ENCODE results near the gene SLC35F3. TPM values are rescaled to one million over a fixed set of nuclear protein-coding genes. Genes with fewer than 3 reads are reported as not detected.

SLC35F3 gene
- total and polyA plus RNA-seq, 2 donors from 2014 or later, result 0.41 to 0.66 TPM

- no peak overlapping the region for H3K27ac ChIP-seq (ENCODE audit: low read depth in 2 of 2, low read length in 2 of 2)
- no peaks in the 10 kb centered on the region for H3K4me1 ChIP-seq (ENCODE audit: control insufficient read depth in 2 of 3, insufficient read depth in 2 of 3, low read depth in 1 of 3, low read length in 3 of 3)
- H3K27me3 ChIP-seq (ENCODE audit: control insufficient read depth, insufficient read depth, low read length), result no peaks in the 10 kb centered on the region
- intact Hi-C loops (cut with DNase I), result no loop called here
- FAIRE-seq (no peak), DNase-seq (no peak)
- no peak overlapping the region for H3K9ac ChIP-seq (ENCODE audit: low read length in 3 of 3)
- no peaks in the 10 kb centered on the region for H3K36me3 ChIP-seq (ENCODE audit: control insufficient read depth in 2 of 3, insufficient read depth in 3 of 3, low read length in 3 of 3)
- no peak for TF ChIP-seq CTCF (IDR thresholded peaks at IDR 0.05; ENCODE audit: borderline replicate concordance, extremely low read depth, insufficient read depth)
- no peaks in the 10 kb centered on the region for H3K9me3 ChIP-seq (ENCODE audit: control insufficient read depth in 2 of 3, insufficient read depth in 1 of 3, low read length in 3 of 3)
- no peak overlapping the region for H3K4me3 ChIP-seq (ENCODE audit: low read length in 3 of 3)
These were observed 327.4 kb downstream of the SLC35F3 start for GRCh38 chr1:234231893-234232276.

- no peak for DNase-seq
- Histone ChIP-seq H3K27ac (ENCODE audit: low read depth in 2 of 2, low read length in 2 of 2) (no peak overlapping the region), H3K4me3 (ENCODE audit: low read length in 3 of 3) (no peak overlapping the region), H3K36me3 (ENCODE audit: control insufficient read depth in 2 of 3, insufficient read depth in 3 of 3, low read length in 3 of 3) (no peaks in the 10 kb centered on the region), H3K4me1 (ENCODE audit: control insufficient read depth in 2 of 3, insufficient read depth in 2 of 3, low read depth in 1 of 3, low read length in 3 of 3) (no peaks in the 10 kb centered on the region), H3K9ac (ENCODE audit: low read length in 3 of 3) (no peak overlapping the region), H3K9me3 (ENCODE audit: control insufficient read depth in 2 of 3, insufficient read depth in 1 of 3, low read length in 3 of 3) (no peaks in the 10 kb centered on the region), H3K27me3 (ENCODE audit: control insufficient read depth, insufficient read depth, low read length) (no peaks in the 10 kb centered on the region)
- TF ChIP-seq CTCF (IDR thresholded peaks at IDR 0.05; ENCODE audit: borderline replicate concordance, extremely low read depth, insufficient read depth), result no peak
- intact Hi-C loops (cut with DNase I), result no loop called here
- FAIRE-seq, result no peak
These were observed 329.7 kb downstream of the SLC35F3 start for GRCh38 chr1:234234199-234234598.

- no peaks in the 10 kb centered on the region for H3K36me3 ChIP-seq (ENCODE audit: control insufficient read depth in 2 of 3, insufficient read depth in 3 of 3, low read length in 3 of 3)
- FAIRE-seq, result no peak
- intact Hi-C loops (cut with DNase I), result no loop called here
These were observed 331.0 kb downstream of the SLC35F3 start for GRCh38 chr1:234235434-234235881.

More at GRCh38 chr1:234235434-234235881, 331.0 kb downstream of the SLC35F3 start:
- no peak overlapping the region for H3K9ac ChIP-seq (ENCODE audit: low read length in 3 of 3)
- no peaks in the 10 kb centered on the region for H3K4me1 ChIP-seq (ENCODE audit: control insufficient read depth in 2 of 3, insufficient read depth in 2 of 3, low read depth in 1 of 3, low read length in 3 of 3)
- no peaks in the 10 kb centered on the region for H3K9me3 ChIP-seq (ENCODE audit: control insufficient read depth in 2 of 3, insufficient read depth in 1 of 3, low read length in 3 of 3)
- no peaks in the 10 kb centered on the region for H3K27me3 ChIP-seq (ENCODE audit: control insufficient read depth, insufficient read depth, low read length)
- H3K27ac ChIP-seq (ENCODE audit: low read depth in 2 of 2, low read length in 2 of 2), result no peak overlapping the region
- no peak overlapping the region for H3K4me3 ChIP-seq (ENCODE audit: low read length in 3 of 3)
- peak in 1 of 5 donors; percentile 4 for DNase-seq
- no peak for TF ChIP-seq CTCF (IDR thresholded peaks at IDR 0.05; ENCODE audit: borderline replicate concordance, extremely low read depth, insufficient read depth)

Measured in kidney (tissue), 14 donors.